ENCODE measurements around the gene EIF2D.

The EIF2D gene

DNA sequence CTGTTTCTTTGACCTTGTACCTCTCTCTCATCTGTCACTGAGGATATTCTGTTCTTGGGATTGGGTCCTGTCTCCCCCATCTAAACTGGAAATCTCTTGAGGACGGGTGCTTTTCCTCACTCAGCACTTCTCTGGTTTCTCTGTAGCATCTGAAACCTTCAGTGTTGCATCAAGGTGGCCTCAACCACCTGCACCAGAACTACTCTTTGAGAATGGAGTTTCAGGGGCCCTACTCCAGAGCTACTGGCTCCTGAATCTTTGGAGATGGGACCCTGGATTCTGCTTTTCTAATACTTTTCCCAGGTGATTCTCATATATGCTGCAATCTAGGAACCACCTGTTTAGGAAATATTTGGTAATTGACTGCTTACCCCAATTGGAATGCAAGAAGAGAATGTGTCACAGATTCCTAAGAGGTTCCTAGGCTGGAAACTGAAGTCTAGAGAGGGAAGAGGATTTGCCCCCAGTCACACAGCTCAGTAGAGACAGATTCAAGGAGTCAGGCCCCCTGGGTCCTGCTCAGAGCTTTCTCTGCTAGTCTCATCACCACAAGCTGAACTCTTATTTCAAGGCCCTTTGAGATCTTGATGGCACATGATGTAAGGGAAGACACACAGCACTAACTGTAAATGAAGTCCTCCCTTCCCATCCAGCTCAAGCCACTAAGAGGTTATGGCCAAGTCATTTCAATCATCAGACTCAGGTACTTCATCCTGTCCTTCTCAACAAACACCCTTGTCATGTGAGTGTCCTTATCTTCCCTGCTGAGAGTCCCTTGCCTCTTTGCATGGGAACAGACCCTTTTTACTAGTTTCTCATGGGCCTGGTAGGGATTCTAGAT is 48.7 kb downstream of the EIF2D start:
- Histone ChIP-seq H3K27ac (replicated peaks) (no peak overlapping the region), H3K4me3 (replicated peaks; ENCODE audit: insufficient read depth, low read length) (no peak overlapping the region), H3K27me3 (ENCODE audit: insufficient read depth, poor library complexity, severe bottlenecking) (no peaks in the 10 kb centered on the region)
- no peak for DNase-seq (ENCODE audit: low read depth in 1 of 2, low spot score in 1 of 2)
- TF ChIP-seq REST (IDR thresholded peaks at IDR 0.05; ENCODE audit: insufficient replicate concordance, low read depth) (no peak), GABPA (IDR thresholded peaks at IDR 0.05; ENCODE audit: low read depth) (no peak), SPI1 (IDR thresholded peaks at IDR 0.05; ENCODE audit: borderline replicate concordance, low read depth) (no peak), POLR2AphosphoS5 (IDR thresholded peaks at IDR 0.05; ENCODE audit: low read depth) (no peak)
- TF ChIP-seq, protein P1, sequence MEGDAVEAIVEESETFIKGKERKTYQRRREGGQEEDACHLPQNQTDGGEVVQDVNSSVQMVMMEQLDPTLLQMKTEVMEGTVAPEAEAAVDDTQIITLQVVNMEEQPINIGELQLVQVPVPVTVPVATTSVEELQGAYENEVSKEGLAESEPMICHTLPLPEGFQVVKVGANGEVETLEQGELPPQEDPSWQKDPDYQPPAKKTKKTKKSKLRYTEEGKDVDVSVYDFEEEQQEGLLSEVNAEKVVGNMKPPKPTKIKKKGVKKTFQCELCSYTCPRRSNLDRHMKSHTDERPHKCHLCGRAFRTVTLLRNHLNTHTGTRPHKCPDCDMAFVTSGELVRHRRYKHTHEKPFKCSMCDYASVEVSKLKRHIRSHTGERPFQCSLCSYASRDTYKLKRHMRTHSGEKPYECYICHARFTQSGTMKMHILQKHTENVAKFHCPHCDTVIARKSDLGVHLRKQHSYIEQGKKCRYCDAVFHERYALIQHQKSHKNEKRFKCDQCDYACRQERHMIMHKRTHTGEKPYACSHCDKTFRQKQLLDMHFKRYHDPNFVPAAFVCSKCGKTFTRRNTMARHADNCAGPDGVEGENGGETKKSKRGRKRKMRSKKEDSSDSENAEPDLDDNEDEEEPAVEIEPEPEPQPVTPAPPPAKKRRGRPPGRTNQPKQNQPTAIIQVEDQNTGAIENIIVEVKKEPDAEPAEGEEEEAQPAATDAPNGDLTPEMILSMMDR (IDR thresholded peaks at IDR 0.05; ENCODE audit: insufficient read depth, low read length): no peak

GRCh38 chr1:206560007-206560716 is 52.1 kb downstream of the EIF2D start:
- Histone ChIP-seq H3K27ac (replicated peaks) (peak overlapping the region; percentile 91), H3K27me3 (ENCODE audit: insufficient read depth, poor library complexity, severe bottlenecking) (no peaks in the 10 kb centered on the region)

GRCh38 chr1:206559672-206559995 is 52.6 kb downstream of the EIF2D start:
- Histone ChIP-seq H3K27ac (replicated peaks) (peak overlapping the region; percentile 91), H3K4me3 (replicated peaks; ENCODE audit: insufficient read depth, low read length) (peak overlapping the region; percentile 73), H3K27me3 (ENCODE audit: insufficient read depth, poor library complexity, severe bottlenecking) (no peaks in the 10 kb centered on the region)
- no peak for DNase-seq (ENCODE audit: low read depth in 1 of 2, low spot score in 1 of 2)
- TF ChIP-seq, protein P1 (IDR thresholded peaks at IDR 0.05; ENCODE audit: insufficient read depth, low read length): no peak
- no peak for TF ChIP-seq POLR2AphosphoS5 (IDR thresholded peaks at IDR 0.05; ENCODE audit: low read depth)
- no peak for TF ChIP-seq SPI1 (IDR thresholded peaks at IDR 0.05; ENCODE audit: borderline replicate concordance, low read depth)
- no peak for TF ChIP-seq GABPA (IDR thresholded peaks at IDR 0.05; ENCODE audit: low read depth)

More at GRCh38 chr1:206560007-206560716, 52.1 kb downstream of the EIF2D start:
- H3K4me3 ChIP-seq (replicated peaks; ENCODE audit: insufficient read depth, low read length): no peak overlapping the region; the same call in 1 of the 2 replicates
- TF ChIP-seq GABPA (IDR thresholded peaks at IDR 0.05; ENCODE audit: low read depth) (no peak), SPI1 (IDR thresholded peaks at IDR 0.05; ENCODE audit: borderline replicate concordance, low read depth) (no peak), POLR2AphosphoS5 (IDR thresholded peaks at IDR 0.05; ENCODE audit: low read depth) (no peak), REST (IDR thresholded peaks at IDR 0.05; ENCODE audit: insufficient replicate concordance, low read depth) (no peak)
- DNase-seq (ENCODE audit: low read depth in 1 of 2, low spot score in 1 of 2): no peak
